NB4 (cell line): ENCODE data around the gene MALL.

Experiments
- DNase-seq: peaks from one replicate; pipeline ENCODE4 v3.0.0; 2010; ENCODE audit warnings: low read depth
- H3K4me3 ChIP-seq: one replicate; pipeline ENCODE4 v1.5.1; 2011; ENCODE audit warnings: mild to moderate bottlenecking, low read depth, low read length, moderate library complexity
- CTCF ChIP-seq: IDR thresholded peaks from one replicate; pipeline ENCODE4 v1.5.1; 2012; ENCODE audit warnings: low read depth, low read length
- MAX ChIP-seq: IDR thresholded peaks from 2 replicates; pipeline ENCODE4 v1.6.1; 2011; ENCODE audit warnings: low read depth, low read length
- MYC ChIP-seq: IDR thresholded peaks from 2 replicates; pipeline ENCODE4 v1.6.1; 2011; ENCODE audit warnings: low read depth, low read length
- POLR2A ChIP-seq: IDR thresholded peaks from 2 replicates; pipeline ENCODE4 v1.6.1; 2011; ENCODE audit warnings: mild to moderate bottlenecking; ENCODE audit not compliant: insufficient read length; ENCODE audit errors: extremely low read depth

MALL gene

GRCh38 chr2:110130757-110131156 is 15.1 kb upstream of the MALL start:
- no peak for DNase-seq
- TF ChIP-seq CTCF = no peak

GRCh38 chr2:110126906-110127305 is 11.3 kb upstream of the MALL start:
- H3K4me3 ChIP-seq = no peak overlapping the region
- DNase-seq = no peak
- TF ChIP-seq POLR2A (no peak), CTCF (no peak), MAX (no peak), MYC (no peak)

More at GRCh38 chr2:110130757-110131156, 15.1 kb upstream of the MALL start:
- H3K4me3 ChIP-seq = no peak overlapping the region

- H3K4me3 ChIP-seq = no peak overlapping the region
- DNase-seq = no peak
- TF ChIP-seq MAX (no peak), POLR2A (no peak), CTCF (no peak), MYC (no peak)
Observed at GRCh38 chr2:110126086-110126773, 10.6 kb upstream of the MALL start.

GRCh38 chr2:110124939-110125691 is 9.5 kb upstream of the MALL start:
- TF ChIP-seq CTCF (no peak), MYC (no peak), POLR2A (no peak), MAX (no peak)
- DNase-seq = no peak
- no peak overlapping the region for H3K4me3 ChIP-seq

GRCh38 chr2:110124038-110124825 is 8.6 kb upstream of the MALL start:
- DNase-seq = no peak
- TF ChIP-seq MAX (no peak), POLR2A (no peak), CTCF (no peak), MYC (no peak)
- H3K4me3 ChIP-seq = no peak overlapping the region
